ENCODE results near the gene SIX3.

SIX3 gene

DNA sequence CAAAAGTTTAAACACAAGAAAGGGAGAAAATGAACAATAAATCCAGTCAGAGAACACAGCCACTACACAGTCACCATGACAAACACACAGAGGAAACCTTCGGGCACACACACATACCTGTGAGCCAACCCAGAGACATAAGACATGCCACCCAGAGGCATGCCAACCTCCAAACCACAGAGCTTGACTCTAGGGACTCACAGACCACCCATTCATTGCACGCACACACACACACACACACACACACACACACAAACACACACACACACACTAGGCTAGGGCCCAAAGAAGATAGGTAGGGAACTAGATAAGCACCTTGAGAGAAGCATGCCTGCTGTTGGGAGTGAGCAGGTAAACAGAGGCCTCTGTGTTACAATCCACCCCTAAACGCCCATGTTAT lies 9.1 kb downstream of the SIX3 start:
- H3K36me3 ChIP-seq (ENCODE audit: insufficient read depth, insufficient read length, low read length), result no peaks in the 10 kb centered on the region
- no peak for TF ChIP-seq ZNF274 (IDR thresholded peaks at IDR 0.05; ENCODE audit: low read depth, low read length)
- no peak for TF ChIP-seq YY1 (IDR thresholded peaks at IDR 0.05; ENCODE audit: insufficient read depth, insufficient read length)
- TF ChIP-seq SUZ12 (IDR thresholded peaks at IDR 0.05; ENCODE audit: extremely low read depth, insufficient read depth, insufficient read length), result no peak
- peaks cover 7% of the 10 kb centered on the region for H3K4me1 ChIP-seq (ENCODE audit: insufficient read depth, insufficient read length)
- no peak overlapping the region for H3K4me3 ChIP-seq (ENCODE audit: insufficient read length, low read depth)
- DNase-seq (ENCODE audit: low read depth, low spot score), result no peak
- no peak overlapping the region for H3K9ac ChIP-seq (ENCODE audit: insufficient read length, low read depth)
- H3K27me3 ChIP-seq (ENCODE audit: insufficient read depth, insufficient read length), result peaks cover 100% of the 10 kb centered on the region
- H3K9me3 ChIP-seq (ENCODE audit: insufficient read depth, low read length), result no peaks in the 10 kb centered on the region; the same call in 1 of the 2 replicates

DNA sequence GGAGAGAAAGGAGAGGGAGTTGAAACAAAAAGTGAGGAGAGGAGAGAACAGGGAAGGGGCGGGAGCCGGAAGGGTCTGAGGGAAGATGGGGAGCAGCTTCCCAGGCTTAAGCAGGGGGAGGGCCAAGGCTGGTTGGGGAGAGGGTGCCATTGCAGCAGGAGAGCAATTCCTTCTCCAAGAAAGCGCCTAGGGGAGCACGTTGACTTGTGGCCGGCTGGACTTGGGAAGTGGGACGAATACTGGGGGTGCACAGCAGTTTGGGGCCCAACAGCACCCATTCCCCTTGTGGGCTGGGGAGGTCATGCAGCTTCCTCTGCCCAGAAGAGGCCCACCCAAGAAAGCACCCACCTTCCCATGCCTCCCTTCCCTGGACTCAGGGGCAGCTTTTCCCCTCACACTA lies 9.6 kb downstream of the SIX3 start:
- peaks cover 7% of the 10 kb centered on the region for H3K4me1 ChIP-seq (ENCODE audit: insufficient read depth, insufficient read length)
- no peaks in the 10 kb centered on the region; the same call in 1 of the 2 replicates for H3K9me3 ChIP-seq (ENCODE audit: insufficient read depth, low read length)
- DNase-seq (ENCODE audit: low read depth, low spot score), result no peak
- TF ChIP-seq YY1 (IDR thresholded peaks at IDR 0.05; ENCODE audit: insufficient read depth, insufficient read length), result no peak
- no peak for TF ChIP-seq ZNF274 (IDR thresholded peaks at IDR 0.05; ENCODE audit: low read depth, low read length)
- no peak for TF ChIP-seq SUZ12 (IDR thresholded peaks at IDR 0.05; ENCODE audit: extremely low read depth, insufficient read depth, insufficient read length)
- H3K9ac ChIP-seq (ENCODE audit: insufficient read length, low read depth), result no peak overlapping the region
- no peaks in the 10 kb centered on the region for H3K36me3 ChIP-seq (ENCODE audit: insufficient read depth, insufficient read length, low read length)
- peaks cover 100% of the 10 kb centered on the region for H3K27me3 ChIP-seq (ENCODE audit: insufficient read depth, insufficient read length)
- no peak overlapping the region for H3K4me3 ChIP-seq (ENCODE audit: insufficient read length, low read depth)

- peak overlapping the region; percentile 64 for H3K9ac ChIP-seq (ENCODE audit: insufficient read length, low read depth)
- TF ChIP-seq YY1 (IDR thresholded peaks at IDR 0.05; ENCODE audit: insufficient read depth, insufficient read length) (no peak), SUZ12 (IDR thresholded peaks at IDR 0.05; ENCODE audit: extremely low read depth, insufficient read depth, insufficient read length) (no peak), ZNF274 (IDR thresholded peaks at IDR 0.05; ENCODE audit: low read depth, low read length) (no peak)
- H3K4me3 ChIP-seq (ENCODE audit: insufficient read length, low read depth), result no peak overlapping the region
- no peak for DNase-seq (ENCODE audit: low read depth, low spot score)
- no peaks in the 10 kb centered on the region; the same call in 1 of the 2 replicates for H3K9me3 ChIP-seq (ENCODE audit: insufficient read depth, low read length)
- no peaks in the 10 kb centered on the region for H3K36me3 ChIP-seq (ENCODE audit: insufficient read depth, insufficient read length, low read length)
- H3K27me3 ChIP-seq (ENCODE audit: insufficient read depth, insufficient read length), result peaks cover 100% of the 10 kb centered on the region
- H3K4me1 ChIP-seq (ENCODE audit: insufficient read depth, insufficient read length), result peaks cover 7% of the 10 kb centered on the region
Observed at GRCh38 chr2:44951714-44952113, 10.2 kb downstream of the SIX3 start.

DNA sequence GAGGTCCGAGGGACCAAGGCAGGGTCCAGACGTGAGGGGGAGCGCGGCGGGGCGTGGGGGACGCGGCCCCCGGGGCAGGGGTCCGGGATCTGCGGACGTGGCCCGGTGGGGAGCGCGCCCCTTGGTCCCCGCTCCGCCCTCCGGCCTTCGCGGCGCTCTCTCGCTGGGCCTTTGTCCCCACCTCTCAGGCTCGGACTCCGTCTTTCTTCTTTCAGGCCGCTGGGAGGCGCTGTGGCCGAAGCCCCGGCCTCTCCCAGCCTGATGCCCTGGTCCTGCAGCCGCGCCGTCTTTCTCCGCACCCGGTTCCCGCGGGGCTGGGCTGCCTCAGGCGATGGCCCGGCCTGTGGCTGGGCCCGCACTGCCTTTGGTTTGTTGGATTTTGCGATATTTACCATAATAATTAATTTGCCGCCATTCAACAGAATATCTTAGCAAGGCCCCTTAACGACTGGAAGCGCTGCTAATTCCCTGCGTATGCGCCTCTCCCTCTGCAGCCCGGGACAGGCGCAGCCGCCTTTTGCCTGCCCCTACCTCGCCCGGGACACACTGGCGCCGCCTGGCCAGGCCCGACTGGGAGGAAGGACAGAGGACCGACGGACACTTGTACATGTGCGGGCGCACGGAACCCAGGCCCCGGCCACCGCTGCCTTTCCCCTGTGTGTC lies 10.8 kb downstream of the SIX3 start:
- Histone ChIP-seq H3K4me3 (ENCODE audit: insufficient read length, low read depth) (peak overlapping the region; percentile 26), H3K9me3 (ENCODE audit: insufficient read depth, low read length) (no peaks in the 10 kb centered on the region; the same call in 1 of the 2 replicates), H3K9ac (ENCODE audit: insufficient read length, low read depth) (peak overlapping the region; percentile 64), H3K4me1 (ENCODE audit: insufficient read depth, insufficient read length) (peaks cover 7% of the 10 kb centered on the region), H3K27me3 (ENCODE audit: insufficient read depth, insufficient read length) (peaks cover 100% of the 10 kb centered on the region), H3K36me3 (ENCODE audit: insufficient read depth, insufficient read length, low read length) (no peaks in the 10 kb centered on the region)
- TF ChIP-seq YY1 (IDR thresholded peaks at IDR 0.05; ENCODE audit: insufficient read depth, insufficient read length) (no peak), ZNF274 (IDR thresholded peaks at IDR 0.05; ENCODE audit: low read depth, low read length) (no peak)
- no peak for DNase-seq (ENCODE audit: low read depth, low spot score)

DNA sequence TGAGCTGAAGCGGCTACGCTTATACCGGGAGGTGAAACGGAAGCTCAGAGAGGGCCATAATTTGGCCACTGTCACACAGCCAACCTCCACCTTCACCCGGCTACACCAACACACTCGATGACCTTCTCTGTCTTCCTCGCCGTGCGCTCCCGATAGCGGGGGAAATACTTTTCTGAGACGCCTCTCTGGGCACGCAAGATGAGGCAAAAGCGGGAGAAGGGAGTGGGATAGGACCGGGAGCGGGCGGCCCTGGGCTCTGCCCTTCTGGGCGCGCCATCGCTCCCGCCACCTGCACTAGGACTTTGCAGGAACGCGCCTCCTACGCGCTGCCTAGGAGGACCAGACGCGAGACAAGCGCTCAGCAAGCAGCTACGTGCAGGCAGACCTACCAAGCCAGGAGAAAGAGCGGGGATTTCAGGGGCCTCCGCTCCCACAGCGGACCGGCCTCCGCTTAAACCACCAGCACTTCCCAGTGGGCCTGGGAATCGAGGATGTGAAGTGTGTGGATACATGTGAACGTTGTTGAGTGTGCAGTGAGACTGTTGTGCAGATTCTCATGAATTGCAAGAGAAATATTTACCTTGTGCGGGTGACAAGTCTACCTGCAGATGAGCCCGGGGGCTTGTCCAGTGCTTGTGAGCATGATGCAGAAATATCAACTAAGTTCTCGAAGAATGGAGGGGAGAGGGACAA lies 11.4 kb downstream of the SIX3 start:
- Histone ChIP-seq H3K36me3 (ENCODE audit: insufficient read depth, insufficient read length, low read length) (no peaks in the 10 kb centered on the region), H3K27me3 (ENCODE audit: insufficient read depth, insufficient read length) (peaks cover 93% of the 10 kb centered on the region), H3K4me3 (ENCODE audit: insufficient read length, low read depth) (peak overlapping the region; percentile 26), H3K9ac (ENCODE audit: insufficient read length, low read depth) (peak overlapping the region; percentile 8), H3K4me1 (ENCODE audit: insufficient read depth, insufficient read length) (peaks cover 7% of the 10 kb centered on the region), H3K9me3 (ENCODE audit: insufficient read depth, low read length) (no peaks in the 10 kb centered on the region; the same call in 1 of the 2 replicates)
- no peak for DNase-seq (ENCODE audit: low read depth, low spot score)
- TF ChIP-seq SUZ12 (IDR thresholded peaks at IDR 0.05; ENCODE audit: extremely low read depth, insufficient read depth, insufficient read length), result peak; percentile 77
- TF ChIP-seq YY1 (IDR thresholded peaks at IDR 0.05; ENCODE audit: insufficient read depth, insufficient read length), result no peak
- TF ChIP-seq ZNF274 (IDR thresholded peaks at IDR 0.05; ENCODE audit: low read depth, low read length), result no peak

- Histone ChIP-seq H3K9me3 (ENCODE audit: insufficient read depth, low read length) (no peaks in the 10 kb centered on the region; the same call in 1 of the 2 replicates), H3K9ac (ENCODE audit: insufficient read length, low read depth) (no peak overlapping the region), H3K36me3 (ENCODE audit: insufficient read depth, insufficient read length, low read length) (no peaks in the 10 kb centered on the region), H3K27me3 (ENCODE audit: insufficient read depth, insufficient read length) (peaks cover 87% of the 10 kb centered on the region), H3K4me3 (ENCODE audit: insufficient read length, low read depth) (no peak overlapping the region), H3K4me1 (ENCODE audit: insufficient read depth, insufficient read length) (peaks cover 7% of the 10 kb centered on the region)
- no peak for DNase-seq (ENCODE audit: low read depth, low spot score)
- TF ChIP-seq YY1 (IDR thresholded peaks at IDR 0.05; ENCODE audit: insufficient read depth, insufficient read length) (no peak), SUZ12 (IDR thresholded peaks at IDR 0.05; ENCODE audit: extremely low read depth, insufficient read depth, insufficient read length) (no peak), ZNF274 (IDR thresholded peaks at IDR 0.05; ENCODE audit: low read depth, low read length) (no peak)
Observed at GRCh38 chr2:44953499-44953883, 12.0 kb downstream of the SIX3 start.

GRCh38 chr2:44954447-44954888 lies 13.0 kb downstream of the SIX3 start:
- Histone ChIP-seq H3K36me3 (ENCODE audit: insufficient read depth, insufficient read length, low read length) (no peaks in the 10 kb centered on the region), H3K27me3 (ENCODE audit: insufficient read depth, insufficient read length) (peaks cover 78% of the 10 kb centered on the region), H3K9me3 (ENCODE audit: insufficient read depth, low read length) (no peaks in the 10 kb centered on the region; the same call in 1 of the 2 replicates), H3K9ac (ENCODE audit: insufficient read length, low read depth) (no peak overlapping the region), H3K4me3 (ENCODE audit: insufficient read length, low read depth) (no peak overlapping the region), H3K4me1 (ENCODE audit: insufficient read depth, insufficient read length) (peaks cover 10% of the 10 kb centered on the region)
- no peak for DNase-seq (ENCODE audit: low read depth, low spot score)
- TF ChIP-seq ZNF274 (IDR thresholded peaks at IDR 0.05; ENCODE audit: low read depth, low read length) (no peak), YY1 (IDR thresholded peaks at IDR 0.05; ENCODE audit: insufficient read depth, insufficient read length) (no peak), SUZ12 (IDR thresholded peaks at IDR 0.05; ENCODE audit: extremely low read depth, insufficient read depth, insufficient read length) (no peak)

Data from NT2/D1 (cell line).